Thymus (tissue), 11 donors: ENCODE results near the gene UTP3. TPM values are rescaled to one million over a fixed set of nuclear protein-coding genes. Genes with fewer than 3 reads are reported as not detected.
"Not testable (repeated sequence)": the region's sequence is repeated elsewhere in the genome, so short reads cannot be mapped to it uniquely, and the experiment has no call there.

Source experiments
- DNase-seq, 9 donors: peaks; one replicate each; pipeline ENCODE4 v3.0.0-alpha.2; 2013; ENCODE audit warnings: low spot score in 9 of 9, low read depth in 6 of 9, missing footprints in 1 of 9
- H3K27ac ChIP-seq, 2 donors: one replicate each; pipeline ENCODE4 v1.5.1; 2013; ENCODE audit warnings: control low read depth in 1 of 2, low read depth in 1 of 2, low read length in 1 of 2, mild to moderate bottlenecking in 1 of 2, moderate library complexity in 1 of 2
- H3K27me3 ChIP-seq, 2 donors: one replicate each; pipeline ENCODE4 v1.5.1; 2013; ENCODE audit warnings: low read length in 1 of 2; ENCODE audit not compliant: control insufficient read depth in 2 of 2, insufficient read depth in 1 of 2
- H3K36me3 ChIP-seq, 2 donors: one replicate each; pipeline ENCODE4 v1.5.1; 2013; ENCODE audit warnings: low read length in 1 of 2, mild to moderate bottlenecking in 1 of 2, moderate library complexity in 1 of 2; ENCODE audit not compliant: control insufficient read depth in 2 of 2, insufficient read depth in 2 of 2
- H3K4me1 ChIP-seq, 2 donors: one replicate each; pipeline ENCODE4 v1.5.1; 2013; ENCODE audit warnings: low read length in 2 of 2; ENCODE audit not compliant: control insufficient read depth in 2 of 2, insufficient read depth in 2 of 2
- H3K4me3 ChIP-seq, 2 donors: one replicate each; pipeline ENCODE4 v1.5.1; 2013; ENCODE audit warnings: low read length in 2 of 2, control low read depth in 1 of 2, mild to moderate bottlenecking in 1 of 2
- H3K9me3 ChIP-seq, 2 donors: one replicate each; pipeline ENCODE4 v1.5.1; 2013; ENCODE audit warnings: low read length in 1 of 2, mild to moderate bottlenecking in 1 of 2; ENCODE audit not compliant: control insufficient read depth in 2 of 2, insufficient read depth in 1 of 2
- WGBS: extraction: QIAGEN DNeasy Blood & Tissue Kit; methylation state at CpG from one replicate; pipeline ENCODE4 v1.1.7; 2013; 5-methylcytosine and 5-hydroxymethylcytosine counted together
- polyA plus RNA-seq: library from polyadenylated mRNA; stranded (reverse); fragments of 200-250 nt; gene quantifications from one replicate; pipeline ENCODE4 v1.2.3, GENCODE V29; 2013
- total RNA-seq: library from RNA; stranded (reverse); fragments of 120-200 nt; gene quantifications from one replicate; pipeline ENCODE4 v1.2.4, GENCODE V29; 2013
- donor health status: healthy.

The UTP3 gene
- total and polyA plus RNA-seq, 2 donors: 30.5 to 53.9 TPM

DNA sequence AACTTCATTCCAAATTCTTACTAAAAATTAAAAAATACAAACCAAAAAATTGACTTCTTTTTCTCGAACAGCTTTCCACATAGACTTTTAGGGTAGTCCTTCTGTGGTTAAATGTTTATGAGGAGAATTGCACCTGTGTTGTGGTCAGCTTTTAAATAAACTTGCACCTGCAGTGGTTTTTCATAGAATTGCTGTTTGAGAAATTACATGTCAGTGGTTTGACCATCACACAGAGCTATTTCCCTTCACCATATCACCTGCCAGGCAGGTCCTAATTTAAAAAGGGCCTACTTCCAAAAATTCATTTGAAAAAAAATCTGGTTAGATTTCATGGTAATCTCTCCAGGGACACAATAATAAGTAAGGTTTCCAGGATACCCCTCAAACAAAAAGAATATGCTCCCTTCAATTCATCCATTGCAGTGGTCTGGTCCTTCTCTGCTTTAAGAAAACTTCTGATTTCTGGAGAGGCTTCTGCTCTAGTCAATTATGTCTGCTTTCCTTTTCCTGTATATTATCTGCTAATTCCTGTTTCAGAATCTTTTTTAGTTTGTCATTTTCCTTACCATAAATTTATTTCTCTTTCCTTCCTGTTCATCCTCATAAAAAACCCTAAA, 9.8 kb upstream of the UTP3 start:
- Histone ChIP-seq H3K36me3 (no peaks in the 10 kb centered on the region), H3K9me3 (no peaks in the 10 kb centered on the region), H3K27ac (peak overlapping the region in 1 of 2 donors; percentile 69), H3K27me3 (no peaks in the 10 kb centered on the region), H3K4me1 (peaks cover 10 to 29% of the 10 kb centered on the region in 2 donors), H3K4me3 (no peak overlapping the region)
- 8% methylated on average over 1 of the region's 1 CpG for WGBS
- DNase-seq: peak in 4 of 9 donors; percentile 26 to 74 (median 32)

DNA sequence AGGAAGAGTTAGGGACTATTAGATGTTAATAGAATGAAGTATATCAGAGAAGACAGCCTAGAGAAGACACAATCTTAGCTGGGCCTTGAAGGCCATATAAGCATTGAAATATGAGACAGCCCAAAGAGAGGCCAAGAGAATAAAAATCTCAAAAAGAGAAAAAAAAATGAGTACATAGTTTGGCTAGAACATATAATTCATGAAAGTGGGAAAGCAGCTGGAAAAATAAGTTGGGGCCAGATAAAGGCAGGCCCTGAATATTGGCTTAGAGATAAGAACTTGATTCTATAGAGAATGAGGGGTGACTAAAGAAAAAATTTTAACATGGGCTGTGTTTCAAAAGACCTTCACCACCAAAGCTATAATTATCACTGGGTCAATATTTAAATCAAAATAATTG, 7.4 kb upstream of the UTP3 start:
- H3K9me3 ChIP-seq: no peaks in the 10 kb centered on the region
- no peak overlapping the region for H3K27ac ChIP-seq
- H3K36me3 ChIP-seq: no peaks in the 10 kb centered on the region
- no peak overlapping the region for H3K4me3 ChIP-seq
- H3K4me1 ChIP-seq: peaks cover 10 to 31% of the 10 kb centered on the region in 2 donors
- DNase-seq: no peak
- H3K27me3 ChIP-seq: no peaks in the 10 kb centered on the region

DNA sequence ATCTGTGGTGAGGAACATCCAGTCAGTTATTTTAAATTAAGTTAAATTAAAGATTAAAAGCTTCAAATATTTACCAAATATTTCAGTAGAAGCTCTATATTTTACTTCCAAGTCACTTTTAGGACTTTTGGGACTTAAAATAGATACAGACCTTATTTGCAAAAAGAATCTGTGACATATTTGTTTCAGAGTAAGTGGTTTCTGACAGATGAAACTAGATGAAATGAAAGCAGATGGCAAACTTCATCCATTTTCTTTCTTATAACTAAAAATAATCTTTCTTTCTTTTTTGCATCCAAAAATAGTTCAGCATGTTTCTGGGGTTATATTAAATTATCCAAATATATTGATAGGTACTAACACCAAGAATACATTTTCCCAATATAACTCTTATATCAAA, 6.6 kb upstream of the UTP3 start:
- H3K9me3 ChIP-seq: no peaks in the 10 kb centered on the region
- no peak overlapping the region for H3K27ac ChIP-seq
- H3K4me1 ChIP-seq: peaks cover 8 to 25% of the 10 kb centered on the region in 2 donors
- no peaks in the 10 kb centered on the region for H3K36me3 ChIP-seq
- no peak for DNase-seq
- no peak overlapping the region for H3K4me3 ChIP-seq
- no peaks in the 10 kb centered on the region for H3K27me3 ChIP-seq

DNA sequence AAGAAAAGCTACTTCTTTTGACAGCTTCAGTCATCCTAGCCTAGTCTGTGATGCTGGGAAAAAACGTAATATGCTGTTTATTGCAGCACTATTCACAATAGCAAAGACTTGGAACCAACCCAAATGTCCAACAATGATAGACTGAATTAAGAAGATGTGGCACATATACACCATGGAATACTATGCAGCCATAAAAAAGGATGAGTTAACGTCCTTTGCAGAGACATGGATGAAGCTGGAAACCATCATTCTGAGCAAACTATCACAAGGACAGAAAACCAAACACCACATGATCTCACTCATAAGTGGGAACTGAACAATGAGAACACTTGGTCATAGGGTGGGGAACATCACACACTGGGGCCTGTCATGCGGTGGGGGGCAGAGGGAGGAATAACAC, 6.2 kb upstream of the UTP3 start:
- not testable (repeated sequence) for H3K27me3 ChIP-seq, H3K9me3 ChIP-seq, DNase-seq, H3K27ac ChIP-seq, H3K4me3 ChIP-seq, H3K36me3 ChIP-seq
- WGBS: 92% methylated on average over 3 of the region's 3 CpGs
- H3K4me1 ChIP-seq: peaks cover 8 to 22% of the 10 kb centered on the region in 2 donors

DNA sequence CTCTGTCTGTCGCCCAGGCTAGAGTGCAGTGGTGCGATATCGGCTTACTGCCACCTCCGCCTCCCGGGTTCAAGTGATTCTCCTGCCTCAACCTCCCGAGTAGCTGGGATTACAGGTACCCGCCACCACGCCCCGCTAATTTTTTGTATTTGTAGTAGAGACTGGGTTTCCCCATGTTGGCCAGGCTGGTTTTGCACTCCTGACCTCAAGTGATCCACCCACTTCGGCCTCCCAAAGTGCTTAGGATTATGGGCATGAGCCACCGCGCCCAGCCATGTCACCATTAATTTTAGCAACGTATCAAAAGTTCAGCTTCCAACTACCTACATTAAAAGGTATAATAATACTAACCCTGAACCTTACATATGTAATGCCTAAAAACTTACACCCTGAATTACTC, 940 bp upstream of the UTP3 start:
- DNase-seq: no peak
- Histone ChIP-seq H3K9me3 (no peaks in the 10 kb centered on the region), H3K36me3 (peaks cover 0 to 23% of the 10 kb centered on the region in 2 donors), H3K27ac (peak overlapping the region; percentile 91 to 98), H3K4me3 (peak overlapping the region; percentile 65 to 98), H3K27me3 (no peaks in the 10 kb centered on the region), H3K4me1 (peaks cover 20 to 31% of the 10 kb centered on the region in 2 donors)
- WGBS: 79% methylated on average over 13 of the region's 13 CpGs

DNA sequence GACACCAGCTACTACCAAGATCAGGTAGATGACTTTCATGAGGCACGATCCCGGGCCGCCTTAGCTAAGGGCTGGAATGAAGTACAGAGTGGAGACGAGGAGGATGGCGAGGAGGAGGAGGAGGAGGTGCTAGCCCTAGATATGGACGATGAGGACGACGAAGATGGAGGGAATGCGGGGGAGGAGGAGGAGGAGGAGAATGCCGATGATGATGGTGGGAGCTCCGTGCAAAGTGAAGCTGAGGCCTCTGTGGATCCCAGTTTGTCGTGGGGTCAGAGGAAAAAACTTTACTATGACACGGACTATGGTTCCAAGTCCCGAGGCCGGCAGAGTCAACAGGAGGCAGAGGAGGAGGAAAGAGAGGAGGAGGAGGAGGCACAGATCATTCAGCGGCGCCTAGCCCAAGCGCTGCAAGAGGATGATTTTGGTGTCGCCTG, 481 bp downstream of the UTP3 start:
- no peak for DNase-seq
- Histone ChIP-seq H3K4me3 (peak overlapping the region; percentile 65 to 98), H3K4me1 (peaks cover 20 to 31% of the 10 kb centered on the region in 2 donors), H3K9me3 (no peaks in the 10 kb centered on the region), H3K27me3 (no peaks in the 10 kb centered on the region), H3K36me3 (peaks cover 0 to 33% of the 10 kb centered on the region in 2 donors), H3K27ac (peak overlapping the region; percentile 91 to 98)
- 2% methylated on average over 19 of the region's 19 CpGs for WGBS

DNA sequence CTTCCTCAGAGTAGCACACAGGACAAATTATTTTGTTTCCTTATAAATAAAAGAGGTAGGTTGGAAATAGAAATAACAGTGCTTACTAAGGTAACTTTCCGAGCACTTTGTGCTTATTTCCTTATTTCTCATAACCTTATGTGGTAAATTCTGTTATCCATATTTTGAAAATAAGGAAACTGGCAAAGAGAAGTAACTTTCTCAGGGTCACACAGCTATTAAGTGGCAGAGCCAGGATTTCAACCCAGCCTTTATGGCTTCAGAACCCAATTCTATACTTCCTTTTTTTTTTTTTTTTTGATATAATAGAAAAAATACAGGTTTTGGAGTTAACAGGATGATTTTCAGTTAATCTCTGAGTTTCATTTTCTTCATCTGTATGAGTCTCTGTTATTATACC, 3.3 kb downstream of the UTP3 start:
- WGBS: 64% methylated on average over 1 of the region's 1 CpG
- H3K4me3 ChIP-seq: no peak overlapping the region
- no peaks in the 10 kb centered on the region for H3K27me3 ChIP-seq
- DNase-seq: no peak
- no peaks in the 10 kb centered on the region for H3K9me3 ChIP-seq
- H3K4me1 ChIP-seq: peaks cover 20 to 28% of the 10 kb centered on the region in 2 donors
- no peak overlapping the region for H3K27ac ChIP-seq
- peaks cover 0 to 45% of the 10 kb centered on the region in 2 donors for H3K36me3 ChIP-seq

DNA sequence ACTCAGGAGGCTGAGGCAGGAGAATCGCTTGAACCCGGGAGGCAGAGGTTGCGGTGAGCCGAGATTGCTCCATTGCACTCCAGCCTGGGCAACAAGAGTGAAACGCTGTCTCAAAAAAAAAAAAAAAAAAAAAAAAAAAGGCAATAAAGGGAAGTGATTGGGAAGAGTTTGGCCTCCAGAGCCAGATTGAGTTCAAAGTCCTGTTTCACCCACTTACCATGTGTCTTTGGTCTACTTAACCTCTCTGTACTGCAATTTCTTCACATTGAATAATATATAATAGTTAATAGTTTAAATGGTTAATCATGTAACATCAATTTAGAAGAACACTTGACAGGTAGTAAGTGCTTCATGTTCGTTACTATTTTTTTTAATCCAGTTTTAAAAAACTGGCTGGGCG, 6.3 kb downstream of the UTP3 start:
- not testable (repeated sequence) for H3K4me3 ChIP-seq, H3K27ac ChIP-seq, DNase-seq, H3K9me3 ChIP-seq, H3K27me3 ChIP-seq
- Histone ChIP-seq H3K4me1 (peaks cover 9 to 12% of the 10 kb centered on the region in 2 donors), H3K36me3 (peaks cover 0 to 43% of the 10 kb centered on the region in 2 donors)
- WGBS: 97% methylated on average over 7 of the region's 7 CpGs

DNA sequence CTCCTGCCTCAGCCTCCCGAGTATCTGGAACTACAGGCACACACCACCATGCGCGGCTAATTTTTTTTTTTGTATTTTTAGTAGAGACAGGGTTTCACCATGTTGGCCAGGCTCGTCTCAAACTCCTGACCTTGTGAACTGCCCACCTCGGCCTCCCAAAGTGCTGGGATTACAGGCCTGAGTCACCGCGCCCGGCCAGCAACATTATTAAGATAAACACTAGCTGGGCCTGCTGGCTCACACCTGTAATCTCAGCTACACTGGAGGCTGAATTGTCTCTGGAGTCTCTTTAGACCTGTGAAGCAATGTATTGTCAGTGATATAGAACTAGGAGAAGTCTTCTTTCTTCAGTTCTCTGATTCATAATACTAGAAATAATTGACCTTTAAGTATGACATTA, 10.1 kb downstream of the UTP3 start:
- peaks cover 0 to 13% of the 10 kb centered on the region in 2 donors for H3K36me3 ChIP-seq
- not testable (repeated sequence) for H3K4me1 ChIP-seq, H3K4me3 ChIP-seq, H3K27ac ChIP-seq, H3K9me3 ChIP-seq, H3K27me3 ChIP-seq, DNase-seq
- 98% methylated on average over 8 of the region's 8 CpGs for WGBS
